ENCODE data around the gene PRLH. TPM values are rescaled to one million over a fixed set of nuclear protein-coding genes. Genes with fewer than 3 reads are reported as not detected.

The PRLH gene
- polyA plus RNA-seq, 2 of the 4 experiments (the other 2 are of a cell fraction), result not detected

DNA sequence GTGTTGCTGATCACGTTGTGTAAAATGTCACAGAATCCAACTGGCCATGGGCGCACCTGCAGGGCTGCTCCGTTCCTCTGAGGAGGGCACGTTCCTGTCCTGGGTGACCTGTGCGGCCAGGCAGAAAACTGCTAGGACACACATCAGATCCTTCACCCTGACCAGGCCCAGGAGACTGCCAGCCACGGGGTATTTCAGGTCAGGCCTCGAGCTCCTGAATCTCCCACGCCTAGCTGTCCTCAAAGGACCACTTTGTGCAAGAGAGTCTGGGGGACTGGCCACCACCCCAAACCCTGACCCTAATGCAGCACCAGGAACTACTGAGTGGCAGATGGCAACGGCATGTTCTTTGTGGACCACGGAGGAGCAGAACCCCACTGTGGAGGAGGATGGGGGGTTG, 11.1 kb downstream of the PRLH start:
- 76% methylated on average over 10 of the region's 10 CpGs for WGBS (ENCODE audit: missing lambda C conversion rate)
- Histone ChIP-seq H3K27ac (no peak overlapping the region), H3K4me1 (peaks cover 6% of the 10 kb centered on the region; the same call in 2 of the 3 replicates), H3K4me3 (no peak overlapping the region), H3K4me2 (no peak overlapping the region), H3K9me3 (no peaks in the 10 kb centered on the region)
- ChIA-PET CTCF (interaction anchor here (0.7 to 3.3 kb wide), 5 partner anchors 65 to 456 kb away, joined by 3 to 15 read pairs (median 9); no protein-coding TSS in a partner anchor), POLR2A (no interaction called here)
- ATAC-seq, result no peak
- no peak for TF ChIP-seq PHF8 (IDR thresholded peaks at IDR 0.05; ENCODE audit: borderline replicate concordance, low read depth)
- TF ChIP-seq, protein P1, sequence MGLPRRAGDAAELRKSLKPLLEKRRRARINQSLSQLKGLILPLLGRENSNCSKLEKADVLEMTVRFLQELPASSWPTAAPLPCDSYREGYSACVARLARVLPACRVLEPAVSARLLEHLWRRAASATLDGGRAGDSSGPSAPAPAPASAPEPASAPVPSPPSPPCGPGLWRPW (IDR thresholded peaks at IDR 0.05), result no peak
- no peak for TF ChIP-seq GATA3 (IDR thresholded peaks at IDR 0.05; ENCODE audit: borderline replicate concordance)
- no peak for TF ChIP-seq HOXA7 (CRISPR knock-in tag; IDR thresholded peaks at IDR 0.05)
- TF ChIP-seq FOSB (CRISPR knock-in tag; IDR thresholded peaks at IDR 0.05), result no peak
- TF ChIP-seq RARB (CRISPR knock-in tag; IDR thresholded peaks at IDR 0.05), result no peak
- no peak for TF ChIP-seq HOXB5 (CRISPR knock-in tag; IDR thresholded peaks at IDR 0.05)
- no peak for TF ChIP-seq NPAS2 (CRISPR knock-in tag; IDR thresholded peaks at IDR 0.05; ENCODE audit: borderline replicate concordance)
- TF ChIP-seq HOXB13 (CRISPR knock-in tag; IDR thresholded peaks at IDR 0.05; ENCODE audit: low read depth), result no peak
- no peak for TF ChIP-seq ZNF302 (CRISPR knock-in tag; IDR thresholded peaks at IDR 0.05)
- TF ChIP-seq CBX2 (IDR thresholded peaks at IDR 0.05; ENCODE audit: borderline replicate concordance, low read depth), result no peak
- no peak for TF ChIP-seq KDM5A (IDR thresholded peaks at IDR 0.05)
- TF ChIP-seq CEBPB (IDR thresholded peaks at IDR 0.05), result no peak
- no peak for TF ChIP-seq NR3C1 (IDR thresholded peaks at IDR 0.05)
- no peak for FAIRE-seq
- DNase-seq (ENCODE audit: low read depth in 1 of 2, low spot score in 1 of 2), result no peak

DNA sequence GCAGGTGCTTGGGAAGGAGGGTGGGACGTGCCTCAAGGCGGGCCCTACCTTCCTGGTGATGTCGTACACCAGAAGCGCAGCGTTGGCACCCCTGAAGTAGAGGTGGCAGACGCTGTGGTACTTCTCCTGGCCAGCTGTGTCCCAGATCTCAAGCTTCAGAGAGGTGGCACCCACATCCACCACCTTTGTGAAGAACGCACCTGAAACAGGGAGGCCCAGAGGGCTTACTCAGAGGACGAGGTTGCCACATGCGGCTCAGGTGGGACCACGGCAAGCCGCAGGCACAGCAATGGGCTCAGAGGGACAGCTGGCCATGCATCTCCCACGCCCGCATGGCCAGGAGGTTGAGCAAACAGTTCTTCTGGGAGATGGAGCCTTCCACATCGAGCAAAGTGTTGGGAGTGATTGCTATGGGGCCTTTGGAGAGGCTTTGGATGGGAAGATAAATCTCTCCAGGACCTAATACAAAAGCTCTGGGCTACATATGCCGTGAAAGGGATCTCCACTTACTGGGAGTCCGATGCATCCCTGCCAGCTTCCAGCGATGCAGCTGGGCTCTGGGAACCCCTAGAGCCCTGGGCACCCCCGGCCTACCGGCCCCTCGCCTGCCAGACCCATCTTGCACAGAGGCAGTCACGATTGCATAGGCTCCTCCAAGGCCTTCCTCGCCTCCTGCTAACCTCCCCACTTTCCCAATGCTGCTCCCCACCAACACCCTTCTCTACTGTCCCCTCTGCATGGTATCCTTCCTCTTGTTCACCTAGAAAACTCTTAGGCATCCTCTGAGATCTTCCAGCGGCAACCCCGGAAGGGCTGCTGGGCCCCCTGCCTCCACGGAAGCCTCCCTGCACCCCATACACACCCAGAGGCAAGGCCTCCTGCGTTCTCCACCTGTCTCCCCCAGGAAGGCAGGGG, 11.8 kb downstream of the PRLH start:
- Histone ChIP-seq H3K4me2 (no peak overlapping the region), H3K9me3 (no peaks in the 10 kb centered on the region), H3K27ac (no peak overlapping the region), H3K4me3 (no peak overlapping the region), H3K4me1 (0 out of 3 replicates have a peak, but pooled peaks cover 2% of the 10 kb centered on the region)
- DNase-seq (ENCODE audit: low read depth in 1 of 2, low spot score in 1 of 2), result no peak
- ATAC-seq, result no peak
- POLR2A ChIA-PET, result no interaction called here
- no peak for TF ChIP-seq SMC3 (IDR thresholded peaks at IDR 0.05)
- TF ChIP-seq TP53 (CRISPR knock-in tag; IDR thresholded peaks at IDR 0.05), result no peak
- no peak for TF ChIP-seq RARB (CRISPR knock-in tag; IDR thresholded peaks at IDR 0.05)
- TF ChIP-seq, protein P2, sequence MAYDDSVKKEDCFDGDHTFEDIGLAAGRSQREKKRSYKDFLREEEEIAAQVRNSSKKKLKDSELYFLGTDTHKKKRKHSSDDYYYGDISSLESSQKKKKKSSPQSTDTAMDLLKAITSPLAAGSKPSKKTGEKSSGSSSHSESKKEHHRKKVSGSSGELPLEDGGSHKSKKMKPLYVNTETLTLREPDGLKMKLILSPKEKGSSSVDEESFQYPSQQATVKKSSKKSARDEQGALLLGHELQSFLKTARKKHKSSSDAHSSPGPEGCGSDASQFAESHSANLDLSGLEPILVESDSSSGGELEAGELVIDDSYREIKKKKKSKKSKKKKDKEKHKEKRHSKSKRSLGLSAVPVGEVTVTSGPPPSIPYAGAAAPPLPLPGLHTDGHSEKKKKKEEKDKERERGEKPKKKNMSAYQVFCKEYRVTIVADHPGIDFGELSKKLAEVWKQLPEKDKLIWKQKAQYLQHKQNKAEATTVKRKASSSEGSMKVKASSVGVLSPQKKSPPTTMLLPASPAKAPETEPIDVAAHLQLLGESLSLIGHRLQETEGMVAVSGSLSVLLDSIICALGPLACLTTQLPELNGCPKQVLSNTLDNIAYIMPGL (CRISPR knock-in tag; IDR thresholded peaks at IDR 0.05; ENCODE audit: borderline replicate concordance), result no peak
- no peak for TF ChIP-seq MYC (IDR thresholded peaks at IDR 0.05; ENCODE audit: borderline replicate concordance, low read length)
- TF ChIP-seq ZC3H11A (IDR thresholded peaks at IDR 0.05), result no peak
- TF ChIP-seq, protein P3, sequence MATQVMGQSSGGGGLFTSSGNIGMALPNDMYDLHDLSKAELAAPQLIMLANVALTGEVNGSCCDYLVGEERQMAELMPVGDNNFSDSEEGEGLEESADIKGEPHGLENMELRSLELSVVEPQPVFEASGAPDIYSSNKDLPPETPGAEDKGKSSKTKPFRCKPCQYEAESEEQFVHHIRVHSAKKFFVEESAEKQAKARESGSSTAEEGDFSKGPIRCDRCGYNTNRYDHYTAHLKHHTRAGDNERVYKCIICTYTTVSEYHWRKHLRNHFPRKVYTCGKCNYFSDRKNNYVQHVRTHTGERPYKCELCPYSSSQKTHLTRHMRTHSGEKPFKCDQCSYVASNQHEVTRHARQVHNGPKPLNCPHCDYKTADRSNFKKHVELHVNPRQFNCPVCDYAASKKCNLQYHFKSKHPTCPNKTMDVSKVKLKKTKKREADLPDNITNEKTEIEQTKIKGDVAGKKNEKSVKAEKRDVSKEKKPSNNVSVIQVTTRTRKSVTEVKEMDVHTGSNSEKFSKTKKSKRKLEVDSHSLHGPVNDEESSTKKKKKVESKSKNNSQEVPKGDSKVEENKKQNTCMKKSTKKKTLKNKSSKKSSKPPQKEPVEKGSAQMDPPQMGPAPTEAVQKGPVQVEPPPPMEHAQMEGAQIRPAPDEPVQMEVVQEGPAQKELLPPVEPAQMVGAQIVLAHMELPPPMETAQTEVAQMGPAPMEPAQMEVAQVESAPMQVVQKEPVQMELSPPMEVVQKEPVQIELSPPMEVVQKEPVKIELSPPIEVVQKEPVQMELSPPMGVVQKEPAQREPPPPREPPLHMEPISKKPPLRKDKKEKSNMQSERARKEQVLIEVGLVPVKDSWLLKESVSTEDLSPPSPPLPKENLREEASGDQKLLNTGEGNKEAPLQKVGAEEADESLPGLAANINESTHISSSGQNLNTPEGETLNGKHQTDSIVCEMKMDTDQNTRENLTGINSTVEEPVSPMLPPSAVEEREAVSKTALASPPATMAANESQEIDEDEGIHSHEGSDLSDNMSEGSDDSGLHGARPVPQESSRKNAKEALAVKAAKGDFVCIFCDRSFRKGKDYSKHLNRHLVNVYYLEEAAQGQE (IDR thresholded peaks at IDR 0.05), result no peak
- TF ChIP-seq, protein P4, sequence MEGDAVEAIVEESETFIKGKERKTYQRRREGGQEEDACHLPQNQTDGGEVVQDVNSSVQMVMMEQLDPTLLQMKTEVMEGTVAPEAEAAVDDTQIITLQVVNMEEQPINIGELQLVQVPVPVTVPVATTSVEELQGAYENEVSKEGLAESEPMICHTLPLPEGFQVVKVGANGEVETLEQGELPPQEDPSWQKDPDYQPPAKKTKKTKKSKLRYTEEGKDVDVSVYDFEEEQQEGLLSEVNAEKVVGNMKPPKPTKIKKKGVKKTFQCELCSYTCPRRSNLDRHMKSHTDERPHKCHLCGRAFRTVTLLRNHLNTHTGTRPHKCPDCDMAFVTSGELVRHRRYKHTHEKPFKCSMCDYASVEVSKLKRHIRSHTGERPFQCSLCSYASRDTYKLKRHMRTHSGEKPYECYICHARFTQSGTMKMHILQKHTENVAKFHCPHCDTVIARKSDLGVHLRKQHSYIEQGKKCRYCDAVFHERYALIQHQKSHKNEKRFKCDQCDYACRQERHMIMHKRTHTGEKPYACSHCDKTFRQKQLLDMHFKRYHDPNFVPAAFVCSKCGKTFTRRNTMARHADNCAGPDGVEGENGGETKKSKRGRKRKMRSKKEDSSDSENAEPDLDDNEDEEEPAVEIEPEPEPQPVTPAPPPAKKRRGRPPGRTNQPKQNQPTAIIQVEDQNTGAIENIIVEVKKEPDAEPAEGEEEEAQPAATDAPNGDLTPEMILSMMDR (IDR thresholded peaks at IDR 0.05), result no peak
- no peak for TF ChIP-seq CHD4 (IDR thresholded peaks at IDR 0.05; ENCODE audit: borderline replicate concordance)
- no peak for TF ChIP-seq BHLHE40 (IDR thresholded peaks at IDR 0.05; ENCODE audit: low read depth, low read length)
- TF ChIP-seq NFE2L2 (conservative IDR thresholded peaks at IDR 0.05; ENCODE audit: low read length), result no peak
- TF ChIP-seq TFCP2L1 (CRISPR knock-in tag; IDR thresholded peaks at IDR 0.05), result no peak
- TF ChIP-seq, protein P5, sequence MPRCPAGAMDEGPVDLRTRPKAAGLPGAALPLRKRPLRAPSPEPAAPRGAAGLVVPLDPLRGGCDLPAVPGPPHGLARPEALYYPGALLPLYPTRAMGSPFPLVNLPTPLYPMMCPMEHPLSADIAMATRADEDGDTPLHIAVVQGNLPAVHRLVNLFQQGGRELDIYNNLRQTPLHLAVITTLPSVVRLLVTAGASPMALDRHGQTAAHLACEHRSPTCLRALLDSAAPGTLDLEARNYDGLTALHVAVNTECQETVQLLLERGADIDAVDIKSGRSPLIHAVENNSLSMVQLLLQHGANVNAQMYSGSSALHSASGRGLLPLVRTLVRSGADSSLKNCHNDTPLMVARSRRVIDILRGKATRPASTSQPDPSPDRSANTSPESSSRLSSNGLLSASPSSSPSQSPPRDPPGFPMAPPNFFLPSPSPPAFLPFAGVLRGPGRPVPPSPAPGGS (IDR thresholded peaks at IDR 0.05), result no peak
- TF ChIP-seq HEYL (CRISPR knock-in tag; IDR thresholded peaks at IDR 0.05), result no peak
- no peak for TF ChIP-seq MAZ (IDR thresholded peaks at IDR 0.05; ENCODE audit: borderline replicate concordance, low read depth, low read length)
- WGBS (ENCODE audit: missing lambda C conversion rate), result 69% methylated on average over 24 of the region's 26 CpGs
- CTCF ChIA-PET, result interaction anchor here (0.9 to 3.3 kb wide), 3 partner anchors 65 to 457 kb away, joined by 3 to 15 read pairs (median 13); no protein-coding TSS in a partner anchor
- FAIRE-seq, result no peak

All from A549 (cell line).